Cardiac fibroblast (primary cell): ENCODE data around the gene XAGE3.

Source experiments
- DNase-seq, 2 donors: peaks; one replicate each; pipeline versions ENCODE4 v3.0.0 to v3.0.0-alpha.2; 2010; ENCODE audit warnings: low read depth in 2 of 2
- H3K4me3 ChIP-seq, 2 donors: replicated peaks in 1 of 2; 1 replicate in 1 of 2; 2 replicates in 1 of 2; pipeline ENCODE4 v1.5.1; 2011; ENCODE audit warnings: low read depth in 2 of 2, low read length in 2 of 2, mild to moderate bottlenecking in 2 of 2, moderate library complexity in 1 of 2
- TF ChIP-seq, protein P1 (sequence below): IDR thresholded peaks from one replicate; pipeline ENCODE4 v1.5.1; 2011; ENCODE audit warnings: low read depth, mild to moderate bottlenecking, low read length, inconsistent platforms

XAGE3 gene

DNA sequence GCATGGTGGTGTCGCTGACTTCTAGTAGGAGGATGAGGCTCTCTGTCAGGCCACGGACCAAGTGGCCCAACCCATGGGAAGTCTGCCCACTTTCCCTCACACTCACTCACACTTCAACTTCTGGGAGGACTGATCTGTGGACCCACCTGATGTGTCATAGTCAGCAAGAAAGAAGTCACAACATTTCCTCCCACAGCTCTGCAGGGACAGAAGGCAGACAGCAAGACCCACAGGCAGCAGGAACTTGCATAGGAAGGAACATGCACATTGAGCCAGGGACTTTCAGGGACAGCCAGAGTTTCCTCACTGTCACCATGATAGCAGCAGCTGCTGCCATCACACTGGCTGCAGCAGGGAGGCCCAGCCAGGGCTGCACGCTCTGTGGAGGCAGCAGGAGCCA, 37.3 kb downstream of the XAGE3 start:
- TF ChIP-seq, protein P1, sequence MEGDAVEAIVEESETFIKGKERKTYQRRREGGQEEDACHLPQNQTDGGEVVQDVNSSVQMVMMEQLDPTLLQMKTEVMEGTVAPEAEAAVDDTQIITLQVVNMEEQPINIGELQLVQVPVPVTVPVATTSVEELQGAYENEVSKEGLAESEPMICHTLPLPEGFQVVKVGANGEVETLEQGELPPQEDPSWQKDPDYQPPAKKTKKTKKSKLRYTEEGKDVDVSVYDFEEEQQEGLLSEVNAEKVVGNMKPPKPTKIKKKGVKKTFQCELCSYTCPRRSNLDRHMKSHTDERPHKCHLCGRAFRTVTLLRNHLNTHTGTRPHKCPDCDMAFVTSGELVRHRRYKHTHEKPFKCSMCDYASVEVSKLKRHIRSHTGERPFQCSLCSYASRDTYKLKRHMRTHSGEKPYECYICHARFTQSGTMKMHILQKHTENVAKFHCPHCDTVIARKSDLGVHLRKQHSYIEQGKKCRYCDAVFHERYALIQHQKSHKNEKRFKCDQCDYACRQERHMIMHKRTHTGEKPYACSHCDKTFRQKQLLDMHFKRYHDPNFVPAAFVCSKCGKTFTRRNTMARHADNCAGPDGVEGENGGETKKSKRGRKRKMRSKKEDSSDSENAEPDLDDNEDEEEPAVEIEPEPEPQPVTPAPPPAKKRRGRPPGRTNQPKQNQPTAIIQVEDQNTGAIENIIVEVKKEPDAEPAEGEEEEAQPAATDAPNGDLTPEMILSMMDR, result no peak
- no peak for DNase-seq
- no peak overlapping the region for H3K4me3 ChIP-seq

DNA sequence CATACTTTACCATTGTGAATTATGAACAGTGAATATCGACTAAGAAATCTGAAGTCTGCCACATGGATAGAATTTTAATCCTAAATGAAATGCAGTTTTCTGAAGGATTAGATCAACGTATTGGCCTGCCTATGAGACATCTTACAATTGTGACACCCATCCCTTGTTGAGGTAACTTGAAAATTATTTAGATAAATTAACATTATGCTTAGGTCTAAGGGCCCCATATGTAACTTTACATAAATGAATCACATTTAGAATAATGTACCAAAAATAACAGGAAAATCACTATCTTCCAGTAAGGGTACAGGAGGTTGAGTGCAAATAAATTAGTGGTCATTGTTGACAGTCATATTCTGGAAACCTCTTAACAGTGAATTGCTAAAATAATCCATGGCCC, 43.3 kb downstream of the XAGE3 start:
- no peak overlapping the region for H3K4me3 ChIP-seq
- TF ChIP-seq, protein P1, result no peak
- no peak for DNase-seq

DNA sequence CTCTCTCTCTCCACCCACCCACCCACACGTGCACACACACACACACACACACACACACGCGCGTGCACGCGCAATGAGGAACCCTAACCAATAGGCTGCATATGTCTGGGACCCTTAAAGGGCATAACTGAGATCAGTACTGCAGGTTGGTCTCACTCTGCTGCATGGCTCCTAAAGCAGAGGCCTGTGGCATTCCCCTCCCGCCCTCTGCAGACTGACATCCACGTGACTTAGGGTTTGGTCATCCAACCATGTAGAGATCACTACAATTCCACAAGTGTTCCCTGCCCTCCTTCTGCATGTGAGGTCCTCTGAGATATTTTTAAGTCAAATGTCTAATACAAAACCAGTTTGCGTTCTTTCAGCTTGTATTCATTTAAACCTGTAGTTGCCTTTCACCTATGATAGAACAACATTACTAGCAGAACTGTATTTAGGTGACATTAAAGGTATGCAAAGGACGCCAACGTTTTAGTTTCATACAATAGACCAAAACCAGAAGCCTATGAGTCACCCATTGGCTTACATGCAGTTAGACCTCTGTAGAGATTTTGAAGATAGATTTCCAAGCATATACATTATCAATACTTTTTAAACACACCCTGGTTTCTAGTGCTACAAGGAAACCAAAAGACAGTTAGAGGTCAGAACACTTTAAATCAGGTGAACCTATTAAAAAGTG, 46.7 kb downstream of the XAGE3 start:
- H3K4me3 ChIP-seq, result no peak overlapping the region
- DNase-seq, result no peak
- TF ChIP-seq, protein P1, result no peak

DNA sequence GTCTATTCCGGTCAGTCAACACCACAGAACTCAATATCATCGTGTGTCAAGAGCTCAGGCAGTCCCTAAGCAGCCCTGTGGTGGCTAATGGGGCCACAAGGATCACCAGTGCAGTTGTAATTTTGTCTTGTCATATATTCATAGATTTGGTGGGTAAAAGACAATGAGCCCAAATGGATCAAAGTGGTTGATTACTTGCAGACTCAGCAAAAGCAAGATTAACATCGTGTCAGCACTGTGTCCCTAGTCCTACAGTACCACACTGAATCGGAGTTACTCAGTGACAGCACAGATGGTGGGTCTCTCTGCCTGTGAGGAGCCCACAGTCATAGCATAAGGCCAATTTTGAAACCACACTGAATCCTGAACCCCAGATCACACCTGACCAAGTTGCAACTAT, 48.1 kb downstream of the XAGE3 start:
- no peak overlapping the region for H3K4me3 ChIP-seq
- TF ChIP-seq, protein P1, result no peak
- DNase-seq, result no peak
